Caco-2 (cell line): ENCODE measurements around the gene TMEM151A. TPM values are rescaled to one million over a fixed set of nuclear protein-coding genes. Genes with fewer than 3 reads are reported as not detected.
A peak's percentile ranks its signal among the peaks of the same experiment; 100 is the strongest.

Source experiments
- BruUV-seq: library from RNA; stranded (reverse); fragments of 400-500 nt; replicated peaks from 2 replicates; lab custom pipeline; 2021; lab: Mats Ljungman, UMichigan
- CTCF ChIA-PET: fragments of 300-600 bp; sonication (Branson Sonifier 250); formaldehyde crosslinking; loops from one replicate; lab custom pipeline; 2022; ENCODE audit warnings: antibody characterized with exemption; lab: Charles Lee
- POLR2A ChIA-PET: fragments of 300-600 bp; sonication (Branson Sonifier 250); formaldehyde crosslinking; loops from one replicate; lab custom pipeline; 2022; ENCODE audit warnings: antibody characterized with exemption; lab: Charles Lee
- DNase-seq, 2 experiments: peaks; one replicate each; pipeline versions ENCODE4 v3.0.0 to v3.0.0-alpha.2; 2020 to 2022
- H3K27me3 ChIP-seq: replicated peaks from 2 replicates; pipeline ENCODE4 v1.6.0; 2011; ENCODE audit warnings: low read length; ENCODE audit not compliant: control insufficient read depth, insufficient read depth
- H3K36me3 ChIP-seq: 2 replicates; pipeline ENCODE4 v1.5.1; 2011; ENCODE audit warnings: low read length; ENCODE audit not compliant: control insufficient read depth, insufficient read depth
- H3K4me1 ChIP-seq: fragments of 250-450 bp; sonication (Bioruptor Pico); 2 replicates; pipeline ENCODE4 v1.5.1; 2020; ENCODE audit warnings: mild to moderate bottlenecking
- H3K4me3 ChIP-seq: 2 replicates; pipeline ENCODE4 v1.5.1; 2011; ENCODE audit warnings: low read depth, mild to moderate bottlenecking, control low read depth, low read length
- H3K9me3 ChIP-seq: fragments of 250-450 bp; sonication (Bioruptor Pico); 2 replicates; pipeline ENCODE4 v1.5.1; 2020; ENCODE audit warnings: mild to moderate bottlenecking, moderate library complexity
- H3K27ac Mint-ChIP-seq: one replicate; pipeline ENCODE4 v1.8.0; 2022; ENCODE audit warnings: mixed read lengths; ENCODE audit not compliant: unreplicated experiment
- H3K27me3 Mint-ChIP-seq: one replicate; pipeline ENCODE4 v1.8.0; 2022; ENCODE audit warnings: mixed read lengths; ENCODE audit not compliant: insufficient read depth, unreplicated experiment
- H3K36me3 Mint-ChIP-seq: one replicate; pipeline ENCODE4 v1.8.0; 2022; ENCODE audit warnings: mild to moderate bottlenecking, mixed read lengths; ENCODE audit not compliant: insufficient read depth, unreplicated experiment
- H3K4me1 Mint-ChIP-seq: one replicate; pipeline ENCODE4 v1.8.0; 2022; ENCODE audit warnings: low read depth, mixed read lengths; ENCODE audit not compliant: unreplicated experiment
- H3K4me3 Mint-ChIP-seq: one replicate; pipeline ENCODE4 v1.8.0; 2022; ENCODE audit warnings: mild to moderate bottlenecking, moderate library complexity, mixed read lengths; ENCODE audit not compliant: unreplicated experiment
- H3K9me3 Mint-ChIP-seq: one replicate; pipeline ENCODE4 v1.8.0; 2022; ENCODE audit warnings: mixed read lengths; ENCODE audit not compliant: unreplicated experiment
- intact Hi-C: fragments of 100-400 bp; cut with micrococcal nuclease; formaldehyde crosslinking; loops from one replicate; pipeline ENCODE4 v1.10.0; 2022; ENCODE audit not compliant: unreplicated experiment
- total RNA-seq: library from RNA; stranded (reverse); gene quantifications from 2 replicates; pipeline ENCODE4 v1.2.3, GENCODE V29; 2022
- TF ChIP-seq, protein P1 (sequence below), 2 experiments: fragments of 200-600 bp in 1 of 2; IDR thresholded peaks; 1 replicate in 1 of 2; 2 replicates in 1 of 2; pipeline versions ENCODE4 v1.5.1 to v1.8.0; 2011 to 2022; ENCODE audit warnings: antibody characterized with exemption in 1 of 2, control low read depth in 1 of 2, inconsistent platforms in 1 of 2, low read depth in 1 of 2, low read length in 1 of 2, mild to moderate bottlenecking in 1 of 2, moderate library complexity in 1 of 2; ENCODE audit not compliant: insufficient read depth in 1 of 2, severe bottlenecking in 1 of 2, unreplicated experiment in 1 of 2

Gene TMEM151A
- total RNA-seq, 1 experiment from 2014 or later = 0.68 TPM

- no peaks in the 10 kb centered on the region for H3K36me3 Mint-ChIP-seq
- intact Hi-C loops = no loop called here
- TF ChIP-seq, protein P1, sequence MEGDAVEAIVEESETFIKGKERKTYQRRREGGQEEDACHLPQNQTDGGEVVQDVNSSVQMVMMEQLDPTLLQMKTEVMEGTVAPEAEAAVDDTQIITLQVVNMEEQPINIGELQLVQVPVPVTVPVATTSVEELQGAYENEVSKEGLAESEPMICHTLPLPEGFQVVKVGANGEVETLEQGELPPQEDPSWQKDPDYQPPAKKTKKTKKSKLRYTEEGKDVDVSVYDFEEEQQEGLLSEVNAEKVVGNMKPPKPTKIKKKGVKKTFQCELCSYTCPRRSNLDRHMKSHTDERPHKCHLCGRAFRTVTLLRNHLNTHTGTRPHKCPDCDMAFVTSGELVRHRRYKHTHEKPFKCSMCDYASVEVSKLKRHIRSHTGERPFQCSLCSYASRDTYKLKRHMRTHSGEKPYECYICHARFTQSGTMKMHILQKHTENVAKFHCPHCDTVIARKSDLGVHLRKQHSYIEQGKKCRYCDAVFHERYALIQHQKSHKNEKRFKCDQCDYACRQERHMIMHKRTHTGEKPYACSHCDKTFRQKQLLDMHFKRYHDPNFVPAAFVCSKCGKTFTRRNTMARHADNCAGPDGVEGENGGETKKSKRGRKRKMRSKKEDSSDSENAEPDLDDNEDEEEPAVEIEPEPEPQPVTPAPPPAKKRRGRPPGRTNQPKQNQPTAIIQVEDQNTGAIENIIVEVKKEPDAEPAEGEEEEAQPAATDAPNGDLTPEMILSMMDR (IDR thresholded peaks at IDR 0.05; ENCODE audit: insufficient read depth in 1 of 2, low read depth in 1 of 2, low read length in 1 of 2, severe bottlenecking in 1 of 2, unreplicated experiment in 1 of 2) = no peak
- ChIA-PET CTCF (interaction anchor here (1.9 kb wide), 1 partner anchor 9 kb away, joined by 15 read pairs; no protein-coding TSS in a partner anchor), POLR2A (interaction anchor here (0.5 kb wide), 1 partner anchor 145 kb away, joined by 6 read pairs; no protein-coding TSS in a partner anchor)
- Histone ChIP-seq H3K36me3 (no peaks in the 10 kb centered on the region), H3K4me1 (peaks cover 44% of the 10 kb centered on the region), H3K4me3 (no peak overlapping the region), H3K9me3 (peaks cover 12% of the 10 kb centered on the region; the same call in 1 of the 2 replicates), H3K27me3 (no peaks in the 10 kb centered on the region)
- no peak for DNase-seq
- H3K4me3 Mint-ChIP-seq = no peak overlapping the region
- no peaks in the 10 kb centered on the region for H3K27me3 Mint-ChIP-seq
- BruUV-seq = no TSS peak
- peaks cover 15% of the 10 kb centered on the region for H3K9me3 Mint-ChIP-seq
- H3K27ac Mint-ChIP-seq = no peak overlapping the region
- peaks cover 25% of the 10 kb centered on the region for H3K4me1 Mint-ChIP-seq
Measured at GRCh38 chr11:66321606-66322005, 29.9 kb downstream of the TMEM151A start.

GRCh38 chr11:66322732-66323427 is 31.2 kb downstream of the TMEM151A start:
- TF ChIP-seq, protein P1 (IDR thresholded peaks at IDR 0.05; ENCODE audit: insufficient read depth in 1 of 2, low read depth in 1 of 2, low read length in 1 of 2, severe bottlenecking in 1 of 2, unreplicated experiment in 1 of 2) = no peak
- Mint-ChIP-seq H3K4me1 (peaks cover 34% of the 10 kb centered on the region), H3K27me3 (no peaks in the 10 kb centered on the region), H3K4me3 (no peak overlapping the region), H3K27ac (peak overlapping the region; percentile 29), H3K36me3 (no peaks in the 10 kb centered on the region), H3K9me3 (peaks cover 15% of the 10 kb centered on the region)
- H3K27me3 ChIP-seq = no peaks in the 10 kb centered on the region
- ChIA-PET CTCF (interaction anchor here (1.9 kb wide), 1 partner anchor 10 kb away, joined by 15 read pairs; no protein-coding TSS in a partner anchor), POLR2A (no interaction called here)
- peaks cover 50% of the 10 kb centered on the region for H3K4me1 ChIP-seq
- peak in 1 of 2 experiments; percentile 50 for DNase-seq
- H3K4me3 ChIP-seq = no peak overlapping the region
- peaks cover 12% of the 10 kb centered on the region; the same call in 1 of the 2 replicates for H3K9me3 ChIP-seq
- BruUV-seq = no TSS peak
- intact Hi-C loops = no loop called here
- H3K36me3 ChIP-seq = no peaks in the 10 kb centered on the region

GRCh38 chr11:66323684-66324083 is 32.0 kb downstream of the TMEM151A start:
- TF ChIP-seq, protein P1 (IDR thresholded peaks at IDR 0.05; ENCODE audit: insufficient read depth in 1 of 2, low read depth in 1 of 2, low read length in 1 of 2, severe bottlenecking in 1 of 2, unreplicated experiment in 1 of 2) = no peak
- Mint-ChIP-seq H3K4me1 (peaks cover 36% of the 10 kb centered on the region), H3K36me3 (no peaks in the 10 kb centered on the region), H3K4me3 (no peak overlapping the region), H3K9me3 (peaks cover 13% of the 10 kb centered on the region), H3K27me3 (no peaks in the 10 kb centered on the region), H3K27ac (no peak overlapping the region)
- BruUV-seq = no TSS peak
- no peak for DNase-seq
- Histone ChIP-seq H3K4me1 (peaks cover 50% of the 10 kb centered on the region), H3K9me3 (peaks cover 12% of the 10 kb centered on the region; the same call in 1 of the 2 replicates), H3K4me3 (no peak overlapping the region), H3K36me3 (no peaks in the 10 kb centered on the region), H3K27me3 (no peaks in the 10 kb centered on the region)
- POLR2A ChIA-PET = no interaction called here
- intact Hi-C loops = no loop called here
- CTCF ChIA-PET = interaction anchor here (0.7 kb wide), 1 partner anchor 11 kb away, joined by 4 read pairs; no protein-coding TSS in a partner anchor
